Ovary (tissue), 9 donors: Measurements from ENCODE around the gene RASGRF2. TPM values are rescaled to one million over a fixed set of nuclear protein-coding genes. Genes with fewer than 3 reads are reported as not detected.

Experiments
- DNase-seq, 5 donors: peaks; one replicate each; pipeline ENCODE4 v3.0.0-alpha.2; 2019 to 2020
- H3K27ac ChIP-seq, 2 donors: fragments of 200-600 bp; one replicate each; pipeline versions ENCODE4 v1.5.1 to v1.8.0; 2019 to 2022
- H3K27me3 ChIP-seq: fragments of 200-600 bp; one replicate; pipeline ENCODE4 v1.8.0; 2022
- H3K36me3 ChIP-seq: fragments of 200-600 bp; sonication (generic); one replicate; pipeline ENCODE4 v1.5.1; 2019
- H3K4me1 ChIP-seq: one replicate; pipeline ENCODE4 v1.8.1; 2013; ENCODE audit warnings: mild to moderate bottlenecking, moderate library complexity; ENCODE audit not compliant: insufficient read depth
- H3K4me3 ChIP-seq: fragments of 200-600 bp; sonication (generic); one replicate; pipeline ENCODE4 v1.5.1; 2017
- H3K9me3 ChIP-seq, 2 donors: fragments of 200-600 bp in 1 of 2; sonication (generic) in 1 of 2; one replicate each; pipeline versions ENCODE4 v1.5.1 to v1.8.1; 2013 to 2019; ENCODE audit warnings: mild to moderate bottlenecking in 1 of 2, moderate library complexity in 1 of 2
- CTCF ChIP-seq, 3 donors: fragments of 450-650 bp in 2 of 3; fragments of 200-600 bp in 1 of 3; IDR thresholded peaks; one replicate each; pipeline versions ENCODE4 v1.5.1 to v1.8.0; 2016 to 2022; ENCODE audit warnings: antibody characterized with exemption in 3 of 3, mild to moderate bottlenecking in 1 of 3
- EP300 ChIP-seq: sonication (generic); formaldehyde crosslinking; IDR thresholded peaks from one replicate; pipeline ENCODE4 v1.6.1; 2017; ENCODE audit warnings: antibody characterized with exemption
- POLR2A ChIP-seq: fragments of 450-650 bp; IDR thresholded peaks from one replicate; pipeline ENCODE4 v1.6.1; 2017; ENCODE audit warnings: antibody characterized with exemption, mild to moderate bottlenecking, moderate library complexity
- WGBS, 3 donors: extraction: QIAGEN DNeasy Blood & Tissue Kit in 1 of 3; methylation state at CpG; one replicate each; pipeline versions ENCODE4 v1.1.5 to v1.1.7; 2013 to 2017; 5-methylcytosine and 5-hydroxymethylcytosine counted together
- intact Hi-C, 4 donors: fragments of 100-400 bp; cut with DNase I; formaldehyde crosslinking; loops; one replicate each; pipeline versions ENCODE4 v1.11.0 to v1.15.1; 2022 to 2023
- polyA plus RNA-seq, 2 donors: library from polyadenylated mRNA; stranded (reverse); fragments of 200-250 nt in 1 of 2; fragments of 350-450 nt in 1 of 2; fragmentation: Illumina TruSeq in 1 of 2; extraction: RNeasy Lipid Tissue Mini Kit (QIAGEN cat#74804) in 1 of 2; gene quantifications; one replicate each; pipeline ENCODE4 v1.2.3, GENCODE V29; 2013 to 2014
- total RNA-seq, 7 donors: library from RNA; depleted of rRNA in 2 of 7; stranded (reverse); fragments of >200 nt in 2 of 7; fragmentation: NEBNext Ultra II Directional in 3 of 7; extraction: Animal tissue kit (Norgen Biotek cat#: 25700) in 3 of 7; gene quantifications; one replicate each; pipeline versions ENCODE4 v1.1.0 to v1.2.4, GENCODE V29; 2016 to 2023
- donor health status: DM: no; HTN: no; CAD: no; lungs with moderate emphysema.
- donor health status: DM: no; HTN: no; CAD: no.
- donor health status: Bipolar disorder and iron deficiency.
- donor health status: DM: yes; HTN: yes; CAD: no.
- donor health status: DM: no; HTN: no; CAD: no.
- donor health status: DM: yes; HTN: yes; CAD: no.

RASGRF2 gene
- total and polyA plus RNA-seq, 9 donors, result 8.6 to 55.1 (median 23.0) TPM

- Histone ChIP-seq H3K9me3 (no peaks in the 10 kb centered on the region), H3K36me3 (no peaks in the 10 kb centered on the region), H3K4me1 (no peaks in the 10 kb centered on the region), H3K4me3 (no peak overlapping the region), H3K27me3 (no peaks in the 10 kb centered on the region), H3K27ac (no peak overlapping the region)
- WGBS, 3 donors, result 59 to 72% (median 65%) methylated on average over 1 of the region's 1 CpG
- TF ChIP-seq POLR2A, result no peak
- no peak for TF ChIP-seq CTCF (IDR thresholded peaks at IDR 0.05)
- no peak for TF ChIP-seq EP300
- DNase-seq, result no peak
- intact Hi-C loops, result no loop called here
These were observed 172.2 kb downstream of the RASGRF2 start for GRCh38 chr5:81132381-81132780.

GRCh38 chr5:81134066-81134465 is 173.9 kb downstream of the RASGRF2 start:
- TF ChIP-seq EP300, result no peak
- no peak for TF ChIP-seq POLR2A
- no peak for TF ChIP-seq CTCF (IDR thresholded peaks at IDR 0.05)
- Histone ChIP-seq H3K4me1 (no peaks in the 10 kb centered on the region), H3K4me3 (no peak overlapping the region), H3K27ac (no peak overlapping the region), H3K9me3 (no peaks in the 10 kb centered on the region), H3K27me3 (no peaks in the 10 kb centered on the region), H3K36me3 (no peaks in the 10 kb centered on the region)
- WGBS, 3 donors, result 77 to 87% (median 77%) methylated on average over 2 of the region's 2 CpGs
- intact Hi-C loops, result no loop called here
- DNase-seq, result no peak

- TF ChIP-seq POLR2A (no peak), CTCF (IDR thresholded peaks at IDR 0.05) (no peak), EP300 (no peak)
- no peak overlapping the region for H3K4me3 ChIP-seq
- H3K4me1 ChIP-seq, result no peaks in the 10 kb centered on the region
- intact Hi-C loops, result no loop called here
- H3K36me3 ChIP-seq, result no peaks in the 10 kb centered on the region
- DNase-seq, result no peak
- H3K27ac ChIP-seq, result no peak overlapping the region
- H3K27me3 ChIP-seq, result no peaks in the 10 kb centered on the region
- no peaks in the 10 kb centered on the region for H3K9me3 ChIP-seq
These were observed 174.4 kb downstream of the RASGRF2 start for GRCh38 chr5:81134566-81134965.

- TF ChIP-seq POLR2A (no peak), EP300 (no peak), CTCF (IDR thresholded peaks at IDR 0.05) (no peak)
- H3K27ac ChIP-seq, result no peak overlapping the region
- no peaks in the 10 kb centered on the region for H3K9me3 ChIP-seq
- H3K36me3 ChIP-seq, result no peaks in the 10 kb centered on the region
- no peak for DNase-seq
- intact Hi-C loops, result no loop called here
- 42 to 48% (median 46%) methylated on average over 3 of the region's 3 CpGs for WGBS, 3 donors
- no peaks in the 10 kb centered on the region for H3K27me3 ChIP-seq
- H3K4me1 ChIP-seq, result peaks cover 10% of the 10 kb centered on the region
- H3K4me3 ChIP-seq, result no peak overlapping the region
These were observed 176.4 kb downstream of the RASGRF2 start for GRCh38 chr5:81136557-81136956.

- Histone ChIP-seq H3K36me3 (no peaks in the 10 kb centered on the region), H3K4me3 (no peak overlapping the region), H3K27me3 (no peaks in the 10 kb centered on the region), H3K9me3 (no peaks in the 10 kb centered on the region), H3K27ac (no peak overlapping the region), H3K4me1 (peaks cover 10% of the 10 kb centered on the region)
- intact Hi-C loops, result no loop called here
- no peak for TF ChIP-seq EP300
- TF ChIP-seq CTCF (IDR thresholded peaks at IDR 0.05), result no peak
- TF ChIP-seq POLR2A, result no peak
- no peak for DNase-seq
- 84 to 93% (median 91%) methylated on average over 2 of the region's 2 CpGs for WGBS, 3 donors
These were observed 177.7 kb downstream of the RASGRF2 start for GRCh38 chr5:81137833-81138232.
